ENCODE results near the gene ZNF469.

The ZNF469 gene

DNA sequence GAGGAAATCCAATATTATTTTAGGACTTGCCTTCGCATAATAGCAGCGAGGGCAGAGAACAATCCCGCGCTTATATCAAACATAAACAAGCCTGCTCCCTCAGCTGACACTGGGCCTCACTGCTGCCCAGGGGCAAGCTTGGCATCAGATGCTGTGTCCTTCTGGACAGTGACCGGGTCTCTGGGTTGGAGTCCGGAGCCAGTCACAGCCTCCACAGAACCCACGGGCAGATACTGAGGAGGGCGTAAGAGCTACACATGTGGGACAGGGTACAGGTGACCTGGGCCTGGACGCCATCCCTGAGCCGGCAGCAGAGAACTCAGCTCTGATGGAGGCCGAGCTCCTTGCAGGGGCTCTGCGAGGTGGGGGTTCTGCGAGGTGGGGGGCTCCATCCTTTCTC is 14.7 kb upstream of the ZNF469 start:
- DNase-seq (ENCODE audit: low read depth in 2 of 2) = no peak
- no peak overlapping the region for H3K4me3 ChIP-seq (replicated peaks in 1 of 2; ENCODE audit: low read depth in 2 of 2, low read length in 2 of 2)
- TF ChIP-seq, protein P1, sequence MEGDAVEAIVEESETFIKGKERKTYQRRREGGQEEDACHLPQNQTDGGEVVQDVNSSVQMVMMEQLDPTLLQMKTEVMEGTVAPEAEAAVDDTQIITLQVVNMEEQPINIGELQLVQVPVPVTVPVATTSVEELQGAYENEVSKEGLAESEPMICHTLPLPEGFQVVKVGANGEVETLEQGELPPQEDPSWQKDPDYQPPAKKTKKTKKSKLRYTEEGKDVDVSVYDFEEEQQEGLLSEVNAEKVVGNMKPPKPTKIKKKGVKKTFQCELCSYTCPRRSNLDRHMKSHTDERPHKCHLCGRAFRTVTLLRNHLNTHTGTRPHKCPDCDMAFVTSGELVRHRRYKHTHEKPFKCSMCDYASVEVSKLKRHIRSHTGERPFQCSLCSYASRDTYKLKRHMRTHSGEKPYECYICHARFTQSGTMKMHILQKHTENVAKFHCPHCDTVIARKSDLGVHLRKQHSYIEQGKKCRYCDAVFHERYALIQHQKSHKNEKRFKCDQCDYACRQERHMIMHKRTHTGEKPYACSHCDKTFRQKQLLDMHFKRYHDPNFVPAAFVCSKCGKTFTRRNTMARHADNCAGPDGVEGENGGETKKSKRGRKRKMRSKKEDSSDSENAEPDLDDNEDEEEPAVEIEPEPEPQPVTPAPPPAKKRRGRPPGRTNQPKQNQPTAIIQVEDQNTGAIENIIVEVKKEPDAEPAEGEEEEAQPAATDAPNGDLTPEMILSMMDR (IDR thresholded peaks at IDR 0.05; ENCODE audit: low read depth, low read length) = no peak

DNA sequence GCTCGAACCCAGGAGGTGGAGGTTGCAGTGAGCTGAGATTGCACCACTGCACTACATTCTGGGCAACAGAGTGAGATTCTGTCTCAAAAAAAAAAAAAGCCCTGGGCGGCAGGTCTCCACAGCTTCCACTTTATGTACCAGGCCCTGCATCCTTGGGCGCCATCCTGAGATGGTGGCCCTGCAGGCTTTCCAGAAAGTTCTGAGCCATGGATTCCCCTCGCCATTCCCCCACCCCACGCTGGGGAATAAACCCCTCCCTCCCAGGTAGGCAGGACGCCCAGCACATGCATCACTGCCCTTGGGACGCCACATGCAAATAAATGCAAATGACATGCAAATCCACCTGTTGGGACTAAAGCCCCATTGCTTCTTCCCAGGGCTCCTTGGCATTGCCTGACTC is 13.8 kb upstream of the ZNF469 start:
- no peak overlapping the region for H3K4me3 ChIP-seq (replicated peaks in 1 of 2; ENCODE audit: low read depth in 2 of 2, low read length in 2 of 2)
- TF ChIP-seq, protein P1 (IDR thresholded peaks at IDR 0.05; ENCODE audit: low read depth, low read length) = no peak
- DNase-seq (ENCODE audit: low read depth in 2 of 2) = no peak

DNA sequence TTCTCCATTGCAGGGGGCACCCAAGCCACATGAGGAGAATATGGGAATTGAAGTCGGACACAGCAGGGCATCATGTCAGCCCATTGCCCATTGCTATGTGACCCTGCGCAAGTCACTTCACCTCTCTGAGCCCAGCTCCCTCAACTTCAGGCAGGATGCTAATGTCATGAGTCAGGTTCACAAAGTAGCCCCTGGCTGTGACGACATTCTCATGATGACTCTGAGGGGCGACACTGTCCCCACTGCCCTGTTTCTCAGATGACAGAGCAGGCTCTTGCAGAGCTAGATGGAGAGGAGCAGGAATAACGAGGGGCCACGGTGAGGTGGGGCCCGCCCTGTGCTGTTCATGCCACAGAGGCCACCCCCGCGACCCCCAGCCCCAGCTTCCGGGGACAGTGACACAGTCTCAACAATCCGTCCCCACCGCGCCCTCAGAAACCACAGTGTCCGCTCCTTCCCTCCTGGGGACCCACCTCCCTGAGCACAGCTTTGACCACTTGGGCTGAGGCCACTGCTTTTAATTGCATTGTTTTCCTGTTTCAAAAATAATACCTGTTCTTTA is 13.2 kb upstream of the ZNF469 start:
- TF ChIP-seq, protein P1 (IDR thresholded peaks at IDR 0.05; ENCODE audit: low read depth, low read length) = no peak
- no peak for DNase-seq (ENCODE audit: low read depth in 2 of 2)
- no peak overlapping the region for H3K4me3 ChIP-seq (replicated peaks in 1 of 2; ENCODE audit: low read depth in 2 of 2, low read length in 2 of 2)

DNA sequence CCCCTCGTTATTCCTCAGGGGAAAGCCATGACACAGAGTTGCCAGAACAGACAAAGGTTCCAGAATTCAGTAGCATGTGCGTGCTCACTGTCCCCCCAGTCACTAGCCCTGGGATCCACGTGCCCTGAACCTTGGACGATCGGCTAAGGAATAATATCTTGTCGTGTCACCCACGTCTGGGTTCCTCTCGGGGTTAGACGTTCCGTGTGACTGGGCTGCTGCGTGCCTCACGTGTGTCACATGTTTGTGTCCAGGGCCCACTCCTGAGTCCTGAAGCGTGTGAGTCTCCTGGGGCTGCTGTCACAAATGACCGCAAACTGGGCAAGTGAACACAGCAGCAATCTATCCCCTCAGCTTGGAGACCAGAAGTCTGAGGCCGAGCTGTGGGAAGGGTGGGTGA is 12.4 kb upstream of the ZNF469 start:
- TF ChIP-seq, protein P1 (IDR thresholded peaks at IDR 0.05; ENCODE audit: low read depth, low read length) = no peak
- DNase-seq (ENCODE audit: low read depth in 2 of 2) = no peak
- no peak overlapping the region for H3K4me3 ChIP-seq (replicated peaks in 1 of 2; ENCODE audit: low read depth in 2 of 2, low read length in 2 of 2)

DNA sequence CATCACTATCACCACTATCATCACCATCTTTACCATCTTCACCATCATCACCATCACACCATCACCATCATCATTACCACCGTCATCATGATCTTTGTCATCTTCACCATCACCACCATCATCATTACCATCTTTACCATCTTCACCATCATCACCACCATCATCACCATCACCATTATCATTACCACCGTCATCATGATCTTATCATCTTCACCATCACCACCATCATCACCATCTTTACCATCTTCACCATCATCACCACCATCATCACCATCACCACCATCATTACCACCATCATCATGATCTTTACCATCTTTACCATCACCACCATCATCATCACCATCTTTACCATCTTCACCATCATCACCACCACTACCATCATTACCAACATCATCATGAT is 10.2 kb upstream of the ZNF469 start:
- no peak for DNase-seq (ENCODE audit: low read depth in 2 of 2)
- H3K4me3 ChIP-seq (replicated peaks in 1 of 2; ENCODE audit: low read depth in 2 of 2, low read length in 2 of 2) = no peak overlapping the region
- TF ChIP-seq, protein P1 (IDR thresholded peaks at IDR 0.05; ENCODE audit: low read depth, low read length) = no peak

DNA sequence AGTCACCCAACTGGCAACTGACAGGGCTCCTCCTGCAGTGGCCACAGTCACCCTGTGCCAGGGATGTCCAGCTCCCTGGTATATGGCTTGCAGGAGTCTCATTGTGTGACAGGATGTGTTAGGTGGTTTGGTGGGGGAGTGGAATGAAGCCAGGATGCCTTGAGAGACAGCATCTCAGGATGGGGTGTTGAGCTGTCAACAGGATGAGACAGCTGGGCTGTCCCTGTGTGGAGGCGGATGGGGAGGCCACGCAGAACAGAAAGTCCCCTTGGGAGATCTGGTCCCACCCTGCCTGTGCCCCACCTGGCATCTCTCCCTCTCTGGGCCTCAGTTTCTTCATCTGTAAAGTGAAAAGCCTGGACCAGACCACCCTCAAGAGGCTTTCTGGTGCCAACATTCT is 9.5 kb upstream of the ZNF469 start:
- no peak for DNase-seq (ENCODE audit: low read depth in 2 of 2)
- TF ChIP-seq, protein P1 (IDR thresholded peaks at IDR 0.05; ENCODE audit: low read depth, low read length) = no peak
- H3K4me3 ChIP-seq (replicated peaks in 1 of 2; ENCODE audit: low read depth in 2 of 2, low read length in 2 of 2) = no peak overlapping the region

DNA sequence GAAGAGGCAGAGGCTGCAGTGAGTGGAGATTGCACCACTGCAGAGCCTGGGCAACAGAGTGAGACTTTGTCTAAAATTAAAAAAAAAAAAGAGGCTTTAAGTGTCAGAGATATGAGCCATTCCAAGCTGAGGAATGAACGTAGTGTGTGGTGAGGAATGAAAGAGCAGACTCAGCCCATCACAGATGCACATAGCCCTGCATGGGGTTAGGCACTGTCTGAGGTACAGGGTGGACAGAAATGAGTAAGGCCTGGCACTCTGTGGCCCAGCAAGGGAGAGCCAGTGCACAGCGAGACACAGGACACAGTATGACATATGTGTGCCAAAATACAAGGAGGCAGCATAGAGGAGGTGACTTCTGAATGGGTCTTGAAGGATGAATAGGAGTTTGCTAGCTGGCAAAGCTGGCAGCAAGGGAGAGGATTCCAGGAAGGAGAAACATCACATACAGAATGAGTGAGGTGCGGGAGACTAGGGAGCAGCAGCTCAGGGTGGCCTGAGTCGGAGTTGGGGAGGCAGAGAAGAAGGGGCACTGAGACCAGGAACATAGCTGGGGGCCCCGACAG is 8.7 kb upstream of the ZNF469 start:
- TF ChIP-seq, protein P1 (IDR thresholded peaks at IDR 0.05; ENCODE audit: low read depth, low read length) = no peak
- DNase-seq (ENCODE audit: low read depth in 2 of 2) = no peak
- no peak overlapping the region for H3K4me3 ChIP-seq (replicated peaks in 1 of 2; ENCODE audit: low read depth in 2 of 2, low read length in 2 of 2)

Measured in cardiac fibroblast (primary cell).